Upper lobe of left lung (tissue), 4 donors: ENCODE data around the gene RAB11FIP4.

ENCODE experiments used
- EP300 ChIP-seq, 4 donors: sonication (generic); formaldehyde crosslinking; IDR thresholded peaks; one replicate each; pipeline ENCODE4 v1.5.1; 2017; ENCODE audit warnings: antibody characterized with exemption in 4 of 4, control low read depth in 2 of 4
- POLR2A ChIP-seq, 4 donors: fragments of 450-650 bp; IDR thresholded peaks; one replicate each; pipeline ENCODE4 v1.5.1; 2016 to 2017; ENCODE audit warnings: antibody characterized with exemption in 4 of 4, mild to moderate bottlenecking in 2 of 4
- POLR2AphosphoS5 ChIP-seq, 2 donors: sonication (generic); formaldehyde crosslinking; IDR thresholded peaks; one replicate each; pipeline ENCODE4 v1.5.1; 2017; ENCODE audit warnings: antibody characterized with exemption in 2 of 2
- TF ChIP-seq, protein P1 (sequence below), 6 experiments: fragments of 450-650 bp in 4 of 6; fragments of 200-600 bp in 2 of 6; sonication (generic) in 2 of 6; IDR thresholded peaks; one replicate each; pipeline ENCODE4 v1.5.1; 2016 to 2019; ENCODE audit warnings: antibody characterized with exemption in 6 of 6

DNA sequence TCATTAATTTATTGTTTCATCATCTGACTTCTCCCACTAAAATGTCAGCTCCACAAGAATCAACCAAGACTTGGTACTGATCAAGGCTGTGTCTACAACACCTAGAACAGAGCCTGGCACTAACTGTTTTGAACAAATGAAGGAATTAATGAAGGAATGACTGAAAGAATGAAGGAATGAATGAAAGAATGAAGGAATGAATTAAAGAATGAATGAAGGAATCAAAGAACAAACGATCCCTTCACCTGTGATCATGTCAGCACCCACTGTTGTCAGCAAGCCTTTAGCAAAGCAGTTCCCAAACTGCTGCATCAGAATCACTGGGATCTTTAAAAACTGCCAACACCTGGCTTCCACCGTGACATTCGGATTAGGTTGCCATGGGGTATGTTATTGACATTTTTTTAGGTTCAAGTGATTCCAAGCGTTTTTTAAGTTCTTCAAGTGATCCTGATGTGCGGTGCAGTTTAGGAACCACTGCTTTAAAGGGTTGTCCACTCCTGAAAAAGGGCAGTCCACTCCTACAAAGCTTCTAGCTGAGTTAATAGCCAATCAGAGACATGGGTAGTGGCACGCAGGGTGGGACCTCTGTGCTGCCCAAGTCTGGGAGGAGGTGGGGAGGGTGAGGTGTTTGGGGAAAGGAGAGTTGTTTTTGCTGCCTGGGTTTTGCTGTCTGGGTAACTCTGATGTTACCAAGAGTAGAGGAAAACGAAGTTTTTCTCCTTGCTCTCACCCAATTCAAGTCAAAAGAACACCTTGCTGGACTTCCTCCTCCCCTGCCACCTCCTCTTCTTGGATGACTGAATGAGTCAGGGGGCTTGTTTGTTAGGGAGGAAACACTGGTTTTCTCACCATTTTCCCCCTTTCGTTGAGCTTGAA lies 89.7 kb downstream of the RAB11FIP4 start:
- TF ChIP-seq, protein P1, sequence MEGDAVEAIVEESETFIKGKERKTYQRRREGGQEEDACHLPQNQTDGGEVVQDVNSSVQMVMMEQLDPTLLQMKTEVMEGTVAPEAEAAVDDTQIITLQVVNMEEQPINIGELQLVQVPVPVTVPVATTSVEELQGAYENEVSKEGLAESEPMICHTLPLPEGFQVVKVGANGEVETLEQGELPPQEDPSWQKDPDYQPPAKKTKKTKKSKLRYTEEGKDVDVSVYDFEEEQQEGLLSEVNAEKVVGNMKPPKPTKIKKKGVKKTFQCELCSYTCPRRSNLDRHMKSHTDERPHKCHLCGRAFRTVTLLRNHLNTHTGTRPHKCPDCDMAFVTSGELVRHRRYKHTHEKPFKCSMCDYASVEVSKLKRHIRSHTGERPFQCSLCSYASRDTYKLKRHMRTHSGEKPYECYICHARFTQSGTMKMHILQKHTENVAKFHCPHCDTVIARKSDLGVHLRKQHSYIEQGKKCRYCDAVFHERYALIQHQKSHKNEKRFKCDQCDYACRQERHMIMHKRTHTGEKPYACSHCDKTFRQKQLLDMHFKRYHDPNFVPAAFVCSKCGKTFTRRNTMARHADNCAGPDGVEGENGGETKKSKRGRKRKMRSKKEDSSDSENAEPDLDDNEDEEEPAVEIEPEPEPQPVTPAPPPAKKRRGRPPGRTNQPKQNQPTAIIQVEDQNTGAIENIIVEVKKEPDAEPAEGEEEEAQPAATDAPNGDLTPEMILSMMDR (IDR thresholded peaks at IDR 0.05), result no peak
- TF ChIP-seq POLR2A (IDR thresholded peaks at IDR 0.05) (no peak), EP300 (IDR thresholded peaks at IDR 0.05) (no peak), POLR2AphosphoS5 (IDR thresholded peaks at IDR 0.05) (no peak)
